ENCODE data around the gene INPP5A. TPM values are rescaled to one million over a fixed set of nuclear protein-coding genes. Genes with fewer than 3 reads are reported as not detected.

The INPP5A gene
- total and polyA plus RNA-seq, 9 of the 15 experiments (the other 6 are each of a cell fraction or from before 2014, with no cell fraction given), result 0.66 to 11.6 (median 7.7) TPM

DNA sequence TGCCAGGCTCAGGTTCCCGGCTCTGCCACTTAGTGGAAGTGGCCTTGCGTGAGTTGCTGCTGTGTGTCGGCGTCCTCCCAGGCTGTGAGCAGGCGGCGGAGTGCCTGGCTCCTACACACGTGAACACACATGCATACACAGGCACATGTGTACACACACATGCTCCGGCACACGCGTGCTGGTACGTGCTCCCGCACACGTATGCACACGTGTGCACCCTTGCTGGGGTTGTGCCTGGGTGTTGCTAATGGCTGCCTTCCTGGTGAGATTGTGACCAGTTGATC, 107.6 kb downstream of the INPP5A start (continued):
- TF ChIP-seq, protein P1, sequence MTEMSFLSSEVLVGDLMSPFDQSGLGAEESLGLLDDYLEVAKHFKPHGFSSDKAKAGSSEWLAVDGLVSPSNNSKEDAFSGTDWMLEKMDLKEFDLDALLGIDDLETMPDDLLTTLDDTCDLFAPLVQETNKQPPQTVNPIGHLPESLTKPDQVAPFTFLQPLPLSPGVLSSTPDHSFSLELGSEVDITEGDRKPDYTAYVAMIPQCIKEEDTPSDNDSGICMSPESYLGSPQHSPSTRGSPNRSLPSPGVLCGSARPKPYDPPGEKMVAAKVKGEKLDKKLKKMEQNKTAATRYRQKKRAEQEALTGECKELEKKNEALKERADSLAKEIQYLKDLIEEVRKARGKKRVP (CRISPR knock-in tag; IDR thresholded peaks at IDR 0.05), result no peak
- TF ChIP-seq, protein P2, sequence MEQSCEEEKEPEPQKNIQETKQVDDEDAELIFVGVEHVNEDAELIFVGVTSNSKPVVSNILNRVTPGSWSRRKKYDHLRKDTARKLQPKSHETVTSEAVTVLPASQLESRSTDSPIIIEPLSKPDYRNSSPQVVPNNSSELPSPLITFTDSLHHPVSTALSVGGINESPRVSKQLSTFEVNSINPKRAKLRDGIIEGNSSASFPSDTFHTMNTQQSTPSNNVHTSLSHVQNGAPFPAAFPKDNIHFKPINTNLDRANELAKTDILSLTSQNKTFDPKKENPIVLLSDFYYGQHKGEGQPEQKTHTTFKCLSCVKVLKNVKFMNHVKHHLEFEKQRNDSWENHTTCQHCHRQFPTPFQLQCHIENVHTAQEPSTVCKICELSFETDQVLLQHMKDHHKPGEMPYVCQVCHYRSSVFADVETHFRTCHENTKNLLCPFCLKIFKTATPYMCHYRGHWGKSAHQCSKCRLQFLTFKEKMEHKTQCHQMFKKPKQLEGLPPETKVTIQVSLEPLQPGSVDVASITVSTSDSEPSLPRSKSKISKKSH (CRISPR knock-in tag; IDR thresholded peaks at IDR 0.05), result no peak
- TF ChIP-seq ZNF134 (CRISPR knock-in tag; conservative IDR thresholded peaks at IDR 0.05), result no peak
- TF ChIP-seq, protein P3, sequence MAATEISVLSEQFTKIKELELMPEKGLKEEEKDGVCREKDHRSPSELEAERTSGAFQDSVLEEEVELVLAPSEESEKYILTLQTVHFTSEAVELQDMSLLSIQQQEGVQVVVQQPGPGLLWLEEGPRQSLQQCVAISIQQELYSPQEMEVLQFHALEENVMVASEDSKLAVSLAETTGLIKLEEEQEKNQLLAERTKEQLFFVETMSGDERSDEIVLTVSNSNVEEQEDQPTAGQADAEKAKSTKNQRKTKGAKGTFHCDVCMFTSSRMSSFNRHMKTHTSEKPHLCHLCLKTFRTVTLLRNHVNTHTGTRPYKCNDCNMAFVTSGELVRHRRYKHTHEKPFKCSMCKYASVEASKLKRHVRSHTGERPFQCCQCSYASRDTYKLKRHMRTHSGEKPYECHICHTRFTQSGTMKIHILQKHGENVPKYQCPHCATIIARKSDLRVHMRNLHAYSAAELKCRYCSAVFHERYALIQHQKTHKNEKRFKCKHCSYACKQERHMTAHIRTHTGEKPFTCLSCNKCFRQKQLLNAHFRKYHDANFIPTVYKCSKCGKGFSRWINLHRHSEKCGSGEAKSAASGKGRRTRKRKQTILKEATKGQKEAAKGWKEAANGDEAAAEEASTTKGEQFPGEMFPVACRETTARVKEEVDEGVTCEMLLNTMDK (IDR thresholded peaks at IDR 0.05; ENCODE audit: borderline replicate concordance, insufficient read depth, low read depth, low read length, poor library complexity, severe bottlenecking), result no peak

DNA sequence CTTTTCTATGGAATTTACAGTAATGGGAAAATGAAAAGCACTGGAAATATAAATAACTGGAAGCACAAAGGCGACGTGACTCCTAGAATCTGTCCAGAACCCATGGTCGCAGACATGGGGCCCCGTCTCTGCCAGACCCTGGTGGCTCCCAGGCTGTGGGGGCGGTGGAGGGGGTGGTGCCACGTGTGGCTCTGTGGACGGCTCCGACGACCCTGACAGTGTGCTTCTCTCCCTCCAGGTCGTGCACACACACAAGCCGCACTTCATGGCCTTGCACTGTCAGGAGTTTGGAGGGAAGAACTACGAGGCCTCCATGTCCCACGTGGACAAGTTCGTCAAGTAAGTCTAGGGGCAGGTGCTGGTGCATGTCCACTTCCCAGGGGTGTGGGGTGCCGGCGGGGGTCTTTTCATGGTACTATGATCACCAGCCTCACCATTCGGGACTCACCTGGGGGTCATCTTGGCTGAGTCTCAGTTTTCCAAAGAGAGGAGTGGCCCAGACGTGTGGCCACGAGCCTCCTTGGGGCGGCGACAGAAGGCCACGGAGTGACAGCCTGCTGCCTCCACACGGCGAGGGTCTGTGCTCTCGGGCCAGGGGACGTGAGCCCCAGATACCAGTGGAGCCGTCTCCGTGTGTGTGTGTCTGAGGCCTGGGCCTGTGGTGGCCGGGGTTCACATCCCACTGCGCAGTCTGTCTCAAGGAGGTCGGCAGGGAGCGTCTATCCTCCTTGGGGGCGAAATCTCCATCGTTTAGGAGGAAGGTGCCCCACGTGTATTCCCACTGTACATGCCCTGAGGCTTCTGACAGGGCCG, 108.2 kb downstream of the INPP5A start:
- Histone ChIP-seq H4K20me1 (replicated peaks; ENCODE audit: control insufficient read depth, insufficient read depth, low read length) (no peaks in the 10 kb centered on the region), H3K27ac (ENCODE audit: extremely low read depth, low read depth, low read length) (no peak overlapping the region), H3K9ac (ENCODE audit: insufficient read depth in 1 of 2, low read depth in 2 of 2, low read length in 2 of 2) (no peak overlapping the region), H3K4me3 (no peak overlapping the region), H3K27me3 (ENCODE audit: control insufficient read depth in 2 of 2, insufficient read depth in 2 of 2, low read length in 2 of 2) (peaks cover 0 to 14% of the 10 kb centered on the region in 2 experiments; a peak in 1 of 5 replicates), H3K4me1 (replicated peaks in 1 of 2; ENCODE audit: control insufficient read depth in 2 of 2, insufficient read depth in 2 of 2, low read length in 2 of 2) (peaks cover 0 to 7% of the 10 kb centered on the region in 2 experiments; a peak in 2 of 5 replicates), H3K9me3 (replicated peaks; ENCODE audit: control insufficient read depth, insufficient read depth, low read depth, low read length) (no peaks in the 10 kb centered on the region), H3K4me2 (ENCODE audit: insufficient read depth, low read length) (no peak overlapping the region), H3K36me3 (ENCODE audit: control insufficient read depth, insufficient read depth, low read length) (no peaks in the 10 kb centered on the region), H3K9me1 (ENCODE audit: control insufficient read depth, insufficient read depth, low read length) (no peaks in the 10 kb centered on the region), H2AFZ (ENCODE audit: low read depth, low read length) (no peak overlapping the region), H3K79me2 (ENCODE audit: control insufficient read depth, insufficient read depth, low read length) (no peaks in the 10 kb centered on the region)
- FAIRE-seq, result no peak
- BruUV-seq (replicated peaks), result no TSS peak
- DNase-seq (ENCODE audit: extremely low read depth in 1 of 4, low spot score in 3 of 4), result no peak
- no peak for ATAC-seq
- intact Hi-C loops (cut with micrococcal nuclease) (no loop called here), in situ Hi-C loops (cut with MboI) (no loop called here)
- 73% methylated on average over 11 of the region's 36 CpGs for WGBS (ENCODE audit: insufficient coverage, low coverage, missing lambda C conversion rate)
- ChIA-PET POLR2A (no interaction called here), CTCF (ENCODE audit: low intra/inter-chr PET ratio) (no interaction called here)
- TF ChIP-seq ZNF232 (CRISPR knock-in tag; IDR thresholded peaks at IDR 0.05) (no peak), TGIF2 (CRISPR knock-in tag; IDR thresholded peaks at IDR 0.05) (no peak), ZNF445 (CRISPR knock-in tag; IDR thresholded peaks at IDR 0.05; ENCODE audit: low read depth) (no peak), MTA3 (IDR thresholded peaks at IDR 0.05; ENCODE audit: borderline replicate concordance) (no peak), ZNF165 (CRISPR knock-in tag; IDR thresholded peaks at IDR 0.05; ENCODE audit: borderline replicate concordance) (no peak), SP2 (IDR thresholded peaks at IDR 0.05; ENCODE audit: extremely low read depth, low read depth, low read length, poor library complexity, severe bottlenecking) (no peak), MCM2 (IDR thresholded peaks at IDR 0.05; ENCODE audit: low read depth) (no peak), GATAD2A (IDR thresholded peaks at IDR 0.05) (no peak), SAFB2 (IDR thresholded peaks at IDR 0.05; ENCODE audit: borderline replicate concordance, low read depth, low read length, severe bottlenecking) (no peak), ZNF197 (CRISPR knock-in tag; IDR thresholded peaks at IDR 0.05; ENCODE audit: low read depth) (no peak)
- TF ChIP-seq, protein P2 (CRISPR knock-in tag; IDR thresholded peaks at IDR 0.05), result no peak

Data from K562 (cell line).